ENCODE measurements around the gene GPR85. TPM values are rescaled to one million over a fixed set of nuclear protein-coding genes. Genes with fewer than 3 reads are reported as not detected.

GPR85 gene
- total RNA-seq, 1 experiment from 2014 or later: not detected

DNA sequence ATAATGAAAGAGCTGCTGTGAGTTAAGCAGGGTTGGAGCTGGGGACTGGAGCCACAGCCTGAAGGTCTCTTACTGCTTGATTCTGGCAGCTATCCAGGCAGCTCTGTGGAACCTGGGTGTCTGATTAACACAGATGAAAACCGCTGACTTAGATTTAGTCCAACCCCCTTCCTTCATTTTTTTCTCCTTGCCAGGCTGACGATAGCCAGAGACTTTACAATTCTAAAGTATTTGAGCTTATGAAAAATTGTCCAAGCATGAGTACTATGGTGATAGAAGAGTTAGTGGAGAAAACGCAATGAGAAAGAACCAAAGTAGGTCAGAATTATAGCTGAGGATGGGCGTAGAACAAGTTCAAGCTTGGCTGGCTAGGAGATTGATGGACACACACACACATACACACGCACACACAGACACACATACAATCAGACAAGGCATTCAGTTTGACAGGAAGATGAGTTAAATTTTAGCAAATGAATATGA is 13.5 kb upstream of the GPR85 start:
- H3K27ac Mint-ChIP-seq (ENCODE audit: unreplicated experiment): no peak overlapping the region

GRCh38 chr7:113099284-113099919 is 12.8 kb upstream of the GPR85 start:
- Mint-ChIP-seq H3K27me3 (ENCODE audit: unreplicated experiment) (peaks cover 29% of the 10 kb centered on the region), H3K4me3 (ENCODE audit: low read depth, unreplicated experiment) (no peak overlapping the region)
- peak; percentile 31 for DNase-seq

More for the DNA sequence above, 13.5 kb upstream of the GPR85 start:
- intact Hi-C loops (cut with micrococcal nuclease; ENCODE audit: unreplicated experiment): no loop called here
- no peak for DNase-seq
- no peaks in the 10 kb centered on the region for H3K9me3 Mint-ChIP-seq (ENCODE audit: low read depth, unreplicated experiment)
- H3K27me3 Mint-ChIP-seq (ENCODE audit: unreplicated experiment): peaks cover 29% of the 10 kb centered on the region
- no peaks in the 10 kb centered on the region for H3K4me1 Mint-ChIP-seq (ENCODE audit: low read depth, unreplicated experiment)
- no peaks in the 10 kb centered on the region for H3K36me3 Mint-ChIP-seq (ENCODE audit: insufficient read depth, unreplicated experiment)
- BruUV-seq (replicated peaks): no TSS peak
- H3K4me3 Mint-ChIP-seq (ENCODE audit: low read depth, unreplicated experiment): no peak overlapping the region
- CTCF ChIA-PET: interaction anchor here (0.7 kb wide), 1 partner anchor 60 kb away, joined by 3 read pairs; no protein-coding TSS in a partner anchor
- TF ChIP-seq, protein P1, sequence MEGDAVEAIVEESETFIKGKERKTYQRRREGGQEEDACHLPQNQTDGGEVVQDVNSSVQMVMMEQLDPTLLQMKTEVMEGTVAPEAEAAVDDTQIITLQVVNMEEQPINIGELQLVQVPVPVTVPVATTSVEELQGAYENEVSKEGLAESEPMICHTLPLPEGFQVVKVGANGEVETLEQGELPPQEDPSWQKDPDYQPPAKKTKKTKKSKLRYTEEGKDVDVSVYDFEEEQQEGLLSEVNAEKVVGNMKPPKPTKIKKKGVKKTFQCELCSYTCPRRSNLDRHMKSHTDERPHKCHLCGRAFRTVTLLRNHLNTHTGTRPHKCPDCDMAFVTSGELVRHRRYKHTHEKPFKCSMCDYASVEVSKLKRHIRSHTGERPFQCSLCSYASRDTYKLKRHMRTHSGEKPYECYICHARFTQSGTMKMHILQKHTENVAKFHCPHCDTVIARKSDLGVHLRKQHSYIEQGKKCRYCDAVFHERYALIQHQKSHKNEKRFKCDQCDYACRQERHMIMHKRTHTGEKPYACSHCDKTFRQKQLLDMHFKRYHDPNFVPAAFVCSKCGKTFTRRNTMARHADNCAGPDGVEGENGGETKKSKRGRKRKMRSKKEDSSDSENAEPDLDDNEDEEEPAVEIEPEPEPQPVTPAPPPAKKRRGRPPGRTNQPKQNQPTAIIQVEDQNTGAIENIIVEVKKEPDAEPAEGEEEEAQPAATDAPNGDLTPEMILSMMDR (IDR thresholded peaks at IDR 0.05; ENCODE audit: unreplicated experiment): no peak

DNA sequence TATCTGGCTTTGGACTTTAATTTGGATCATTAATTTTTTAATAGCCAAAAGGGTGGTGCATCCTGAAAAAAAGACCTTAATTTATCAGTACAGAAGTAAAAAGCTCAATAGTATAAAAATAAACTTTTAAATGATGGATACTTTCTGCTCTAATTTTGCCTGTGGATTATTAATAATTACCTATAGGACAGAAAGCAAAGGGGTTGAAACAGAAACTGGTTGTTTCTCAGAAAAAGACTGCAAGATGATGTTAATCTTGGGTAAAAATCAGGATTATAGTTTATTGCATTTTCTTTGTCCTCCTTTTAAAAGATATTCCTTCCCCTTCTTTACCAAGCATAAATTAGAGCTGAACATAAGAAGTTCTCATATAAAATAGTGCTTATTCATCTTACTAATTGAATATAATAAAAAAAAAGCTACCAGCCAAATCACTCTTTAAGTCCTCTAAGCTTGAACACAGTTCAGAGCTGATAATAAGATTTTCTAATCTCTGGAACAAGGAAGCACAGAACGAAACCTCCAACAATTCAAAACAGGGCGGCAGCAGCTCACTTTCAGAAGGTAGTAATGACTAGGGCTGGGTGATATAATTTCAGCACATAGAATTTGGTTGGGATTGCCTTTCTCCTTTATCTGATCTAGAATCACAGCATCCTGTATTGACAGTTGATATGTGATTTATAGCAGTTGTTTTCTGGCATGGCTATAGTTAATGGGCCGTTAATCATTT is 8.1 kb upstream of the GPR85 start:
- no peak for DNase-seq
- Mint-ChIP-seq H3K9me3 (ENCODE audit: low read depth, unreplicated experiment) (peaks cover 5% of the 10 kb centered on the region), H3K4me1 (ENCODE audit: low read depth, unreplicated experiment) (no peaks in the 10 kb centered on the region), H3K4me3 (ENCODE audit: low read depth, unreplicated experiment) (no peak overlapping the region), H3K27ac (ENCODE audit: unreplicated experiment) (no peak overlapping the region), H3K27me3 (ENCODE audit: unreplicated experiment) (no peaks in the 10 kb centered on the region), H3K36me3 (ENCODE audit: insufficient read depth, unreplicated experiment) (no peaks in the 10 kb centered on the region)
- intact Hi-C loops (cut with micrococcal nuclease; ENCODE audit: unreplicated experiment): no loop called here
- no TSS peak for BruUV-seq (replicated peaks)
- CTCF ChIA-PET: interaction anchor here (0.6 kb wide), 1 partner anchor 8 kb away, joined by 3 read pairs; the partner anchor contains the start of gene GPR85
- TF ChIP-seq, protein P1 (IDR thresholded peaks at IDR 0.05; ENCODE audit: unreplicated experiment): no peak

More at GRCh38 chr7:113099284-113099919, 12.8 kb upstream of the GPR85 start:
- CTCF ChIA-PET: interaction anchor here (0.7 to 1.5 kb wide), 2 partner anchors 13 to 60 kb away, joined by 3 read pairs; partner anchors contain the start of gene GPR85
- no TSS peak for BruUV-seq (replicated peaks)
- Mint-ChIP-seq H3K27ac (ENCODE audit: unreplicated experiment) (no peak overlapping the region), H3K9me3 (ENCODE audit: low read depth, unreplicated experiment) (no peaks in the 10 kb centered on the region), H3K36me3 (ENCODE audit: insufficient read depth, unreplicated experiment) (no peaks in the 10 kb centered on the region), H3K4me1 (ENCODE audit: low read depth, unreplicated experiment) (no peaks in the 10 kb centered on the region)
- intact Hi-C loops (cut with micrococcal nuclease; ENCODE audit: unreplicated experiment): no loop called here
- TF ChIP-seq, protein P1 (IDR thresholded peaks at IDR 0.05; ENCODE audit: unreplicated experiment): no peak

GRCh38 chr7:113093561-113093960 is 6.9 kb upstream of the GPR85 start:
- H3K4me1 Mint-ChIP-seq (ENCODE audit: low read depth, unreplicated experiment): no peaks in the 10 kb centered on the region
- intact Hi-C loops (cut with micrococcal nuclease; ENCODE audit: unreplicated experiment): no loop called here
- H3K4me3 Mint-ChIP-seq (ENCODE audit: low read depth, unreplicated experiment): no peak overlapping the region
- no TSS peak for BruUV-seq (replicated peaks)
- no peaks in the 10 kb centered on the region for H3K27me3 Mint-ChIP-seq (ENCODE audit: unreplicated experiment)
- H3K9me3 Mint-ChIP-seq (ENCODE audit: low read depth, unreplicated experiment): peaks cover 5% of the 10 kb centered on the region
- CTCF ChIA-PET: no interaction called here
- DNase-seq: no peak
- TF ChIP-seq, protein P1 (IDR thresholded peaks at IDR 0.05; ENCODE audit: unreplicated experiment): no peak
- no peak overlapping the region for H3K27ac Mint-ChIP-seq (ENCODE audit: unreplicated experiment)
- H3K36me3 Mint-ChIP-seq (ENCODE audit: insufficient read depth, unreplicated experiment): no peaks in the 10 kb centered on the region

All from Calu3 (cell line).